Measurements from ENCODE around the gene C1QTNF8.

The C1QTNF8 gene

DNA sequence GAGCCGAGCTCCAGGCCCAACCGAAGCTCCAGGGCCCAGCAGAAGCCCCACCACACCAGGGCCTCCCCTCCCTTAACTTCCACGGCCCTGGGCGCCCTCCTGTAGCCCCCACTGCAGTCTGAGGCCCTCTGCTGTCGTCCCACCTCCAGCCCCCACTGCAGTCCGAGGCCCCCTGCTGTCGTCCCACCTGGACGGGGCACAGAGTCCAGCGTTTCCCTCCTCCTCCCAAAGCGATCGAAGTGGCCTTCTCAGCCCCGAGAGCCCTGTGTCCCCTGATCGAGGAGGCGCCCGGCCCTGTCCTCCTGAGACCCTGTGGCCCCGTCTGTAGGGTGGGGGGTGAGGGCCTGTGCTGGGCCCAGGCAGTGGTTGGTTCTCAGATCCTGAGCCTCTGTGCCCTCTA lies 31.1 kb upstream of the C1QTNF8 start:
- no peak for DNase-seq (ENCODE audit: low spot score)

DNA sequence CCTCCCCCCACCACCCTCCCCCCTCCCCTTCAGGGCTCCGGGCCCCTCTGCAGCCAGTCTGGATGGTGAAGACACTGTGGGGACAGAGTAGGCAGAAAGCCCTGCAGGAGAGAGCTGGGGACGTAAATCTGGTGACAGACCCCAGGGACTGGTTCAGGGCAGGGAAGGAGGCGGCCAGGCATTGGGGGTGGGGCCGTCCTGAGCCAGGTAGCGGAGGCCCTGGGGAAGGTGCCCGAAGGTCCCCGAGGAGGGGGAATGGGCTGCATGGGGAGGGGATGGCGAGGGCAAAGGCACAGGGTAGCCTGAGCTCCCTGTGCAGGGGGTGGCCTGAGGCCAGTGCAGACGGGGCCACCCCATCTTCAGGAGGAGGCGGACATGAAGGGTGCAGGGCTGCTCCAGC lies 30.5 kb upstream of the C1QTNF8 start:
- DNase-seq (ENCODE audit: low spot score), result no peak

DNA sequence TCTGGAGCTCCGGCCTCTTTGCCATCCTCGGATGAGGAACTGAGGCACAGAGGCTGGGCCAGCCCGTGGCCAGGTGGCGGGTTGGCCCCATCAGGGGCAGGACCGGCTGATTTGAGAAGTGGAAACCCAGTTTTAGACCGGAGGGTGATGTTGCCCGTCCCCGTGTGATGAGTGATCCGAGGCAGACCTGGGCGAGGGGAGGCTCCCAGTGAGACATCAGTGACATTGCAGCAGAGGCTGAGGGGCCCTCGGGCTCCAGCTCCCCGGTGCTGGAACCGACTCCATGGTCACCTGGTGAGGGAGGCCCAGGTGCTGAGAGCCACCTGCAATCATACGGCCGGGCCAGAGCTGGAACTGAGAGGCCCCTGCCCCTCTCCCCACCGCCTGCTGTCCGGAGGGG lies 30.0 kb upstream of the C1QTNF8 start:
- no peak for DNase-seq (ENCODE audit: low spot score)

GRCh38 chr16:1125471-1125870 lies 29.4 kb upstream of the C1QTNF8 start:
- DNase-seq (ENCODE audit: low spot score), result no peak

- no peak for DNase-seq (ENCODE audit: low spot score)
These were observed 28.8 kb upstream of the C1QTNF8 start for GRCh38 chr16:1124795-1125194.

GRCh38 chr16:1124291-1124690 lies 28.2 kb upstream of the C1QTNF8 start:
- no peak for DNase-seq (ENCODE audit: low spot score)

DNA sequence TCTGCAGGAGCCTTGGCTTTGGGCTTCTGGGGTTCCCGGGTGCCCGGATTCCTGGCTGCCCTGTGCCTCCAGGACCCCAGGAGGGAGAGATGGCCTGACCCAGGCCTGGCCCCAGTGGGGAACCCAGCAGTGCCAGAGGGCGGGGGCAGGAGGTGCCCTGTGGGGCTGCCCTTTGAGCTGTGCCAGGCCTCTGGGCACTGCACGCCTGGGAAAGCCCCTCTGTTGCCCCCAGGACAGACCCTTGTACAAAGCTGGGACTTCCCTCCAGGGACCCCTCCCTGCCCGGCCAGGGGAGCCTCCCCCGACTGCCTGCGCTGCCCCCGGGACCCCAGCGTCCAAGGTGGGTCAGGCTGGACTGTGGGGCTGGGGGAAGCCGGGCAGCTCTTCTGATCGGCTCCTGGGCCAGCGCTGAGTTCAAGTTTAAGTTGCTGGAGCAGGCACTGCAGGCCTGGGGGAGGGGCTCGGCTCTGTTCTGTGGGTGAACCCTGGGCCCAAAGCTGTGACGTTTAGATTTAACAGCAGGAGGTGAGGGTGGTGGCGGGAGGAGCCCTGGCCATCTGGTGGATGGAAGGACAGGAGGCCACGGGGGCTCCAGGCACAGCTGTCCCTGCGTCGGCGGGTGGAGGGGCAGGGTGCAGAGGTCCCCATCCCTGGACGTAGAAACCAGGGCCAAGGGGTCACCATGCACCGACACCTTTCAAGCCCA lies 27.6 kb upstream of the C1QTNF8 start:
- DNase-seq (ENCODE audit: low spot score), result no peak

GRCh38 chr16:1122398-1122765 lies 26.3 kb upstream of the C1QTNF8 start:
- DNase-seq (ENCODE audit: low spot score), result no peak

DNA sequence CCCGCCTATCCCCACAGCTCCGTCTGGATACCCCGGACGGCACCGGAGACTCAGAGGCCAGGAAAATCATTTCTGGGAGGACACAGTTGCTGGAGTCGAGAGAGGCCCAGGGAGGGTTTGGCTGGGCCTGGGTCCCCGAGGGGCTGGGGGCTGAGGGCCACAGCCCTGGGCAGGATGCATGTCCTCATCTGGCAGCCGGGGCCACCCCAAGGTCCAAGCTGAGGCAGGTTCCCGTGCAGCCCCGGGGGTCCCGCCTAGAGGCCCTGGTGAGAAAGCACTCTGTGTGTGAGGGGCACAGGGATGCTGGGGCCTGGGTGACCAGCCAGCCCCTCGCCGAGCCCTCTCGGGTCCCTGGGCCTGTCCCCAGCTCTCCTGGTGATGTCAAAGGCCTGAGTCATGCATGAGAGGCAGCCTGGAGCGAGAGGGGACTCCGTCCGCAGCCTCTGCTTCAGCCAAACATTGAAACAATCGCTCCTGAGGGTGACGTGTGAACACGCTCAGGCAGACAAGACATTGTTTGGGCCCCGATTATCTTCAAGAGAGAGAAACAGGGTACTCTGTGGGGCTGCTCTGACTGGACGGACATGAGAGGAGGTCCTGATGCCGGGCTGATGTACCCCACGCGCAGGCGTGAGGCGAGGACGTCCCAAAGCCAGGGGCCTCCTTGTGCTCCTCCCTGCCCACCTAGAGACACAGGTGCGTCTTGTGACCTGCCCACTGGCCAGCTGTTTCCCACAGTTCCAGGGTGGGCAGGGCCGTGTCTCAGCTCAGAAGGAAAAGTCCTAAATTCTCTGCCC lies 25.8 kb upstream of the C1QTNF8 start:
- no peak for DNase-seq (ENCODE audit: low spot score)

DNA sequence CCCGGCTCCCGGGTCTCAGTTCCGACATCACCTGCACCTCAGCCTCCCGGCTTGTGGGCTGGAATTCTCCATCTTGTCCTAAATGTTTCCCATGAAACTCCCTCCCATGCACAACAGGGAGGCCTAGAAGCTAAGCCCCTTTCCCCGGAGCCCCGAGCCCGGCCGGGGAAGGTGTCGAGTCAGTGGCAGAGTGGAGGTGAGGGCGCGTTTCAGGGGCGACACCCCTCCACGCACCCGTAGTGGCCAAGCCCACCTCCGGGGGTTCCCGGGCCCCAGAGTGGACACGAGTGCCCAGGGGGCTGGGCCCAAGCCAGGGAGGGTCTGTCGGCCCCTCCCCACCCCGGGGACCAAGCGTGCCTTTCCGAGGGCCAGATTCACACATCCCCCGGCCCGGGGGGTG lies 25.0 kb upstream of the C1QTNF8 start:
- DNase-seq (ENCODE audit: low spot score), result no peak

- DNase-seq (ENCODE audit: low spot score), result no peak
These were observed 24.5 kb upstream of the C1QTNF8 start for GRCh38 chr16:1120577-1120941.

DNA sequence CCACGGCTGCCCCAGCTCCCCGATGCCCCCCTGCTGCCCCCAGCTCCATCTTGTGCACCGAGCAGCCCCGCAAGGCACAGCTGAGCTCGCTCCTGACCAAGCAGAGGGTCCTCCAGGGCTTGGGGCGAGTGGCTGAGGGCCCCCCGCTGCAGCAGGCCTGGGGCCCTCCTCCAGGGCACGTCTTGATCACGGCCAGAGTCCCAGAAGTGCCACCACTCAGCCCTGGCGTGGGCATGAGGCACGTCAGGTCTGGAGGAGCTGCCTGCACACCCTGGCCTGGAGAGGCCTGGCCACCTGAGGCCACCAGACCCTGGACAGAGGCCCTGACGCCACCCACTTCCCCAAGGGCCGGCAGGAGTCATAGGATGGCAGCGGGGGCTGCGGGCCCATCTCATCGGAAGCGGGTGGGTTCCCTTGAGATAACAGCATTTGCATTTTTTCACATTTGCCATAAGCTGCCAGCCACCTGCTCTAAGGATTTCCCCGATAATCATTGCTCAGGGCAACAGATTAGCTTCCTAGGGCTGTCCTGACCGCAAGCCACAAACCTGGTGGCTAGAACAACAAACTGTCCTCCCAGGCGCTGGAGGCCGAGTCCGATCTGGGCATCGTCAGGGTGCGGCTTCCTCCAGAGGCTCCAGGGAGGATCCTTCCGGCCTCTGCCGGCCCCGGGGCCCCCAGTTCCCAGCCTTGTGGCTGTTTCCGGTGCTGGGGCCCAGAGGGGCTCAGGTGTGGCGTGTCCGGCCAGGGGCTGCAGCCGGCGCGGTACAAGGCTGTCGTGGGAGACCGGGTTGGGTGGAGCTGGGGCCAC lies 23.9 kb upstream of the C1QTNF8 start:
- no peak for DNase-seq (ENCODE audit: low spot score)

GRCh38 chr16:1119129-1119528 lies 23.1 kb upstream of the C1QTNF8 start:
- DNase-seq (ENCODE audit: low spot score), result no peak

DNA sequence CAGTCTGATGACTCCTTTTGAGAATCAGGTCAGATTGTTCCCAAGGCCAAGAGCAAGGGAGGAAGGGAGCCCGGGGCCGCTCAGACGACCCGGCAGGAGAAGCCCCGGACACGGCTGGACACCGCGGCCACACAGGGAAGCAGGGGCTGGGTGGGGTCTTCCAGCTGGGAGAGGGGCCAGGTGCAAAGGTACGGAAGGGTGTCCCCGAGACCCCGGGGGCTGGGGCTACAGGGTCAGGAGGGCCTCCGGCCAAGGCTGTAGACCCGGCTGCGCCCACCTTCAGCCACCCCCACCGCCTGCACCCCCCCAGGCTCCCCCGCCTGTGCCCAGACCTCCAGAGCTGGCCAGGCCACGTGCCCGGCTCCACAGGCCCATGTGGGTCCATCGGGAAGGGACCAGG lies 21.9 kb upstream of the C1QTNF8 start:
- DNase-seq (ENCODE audit: low spot score), result no peak

DNA sequence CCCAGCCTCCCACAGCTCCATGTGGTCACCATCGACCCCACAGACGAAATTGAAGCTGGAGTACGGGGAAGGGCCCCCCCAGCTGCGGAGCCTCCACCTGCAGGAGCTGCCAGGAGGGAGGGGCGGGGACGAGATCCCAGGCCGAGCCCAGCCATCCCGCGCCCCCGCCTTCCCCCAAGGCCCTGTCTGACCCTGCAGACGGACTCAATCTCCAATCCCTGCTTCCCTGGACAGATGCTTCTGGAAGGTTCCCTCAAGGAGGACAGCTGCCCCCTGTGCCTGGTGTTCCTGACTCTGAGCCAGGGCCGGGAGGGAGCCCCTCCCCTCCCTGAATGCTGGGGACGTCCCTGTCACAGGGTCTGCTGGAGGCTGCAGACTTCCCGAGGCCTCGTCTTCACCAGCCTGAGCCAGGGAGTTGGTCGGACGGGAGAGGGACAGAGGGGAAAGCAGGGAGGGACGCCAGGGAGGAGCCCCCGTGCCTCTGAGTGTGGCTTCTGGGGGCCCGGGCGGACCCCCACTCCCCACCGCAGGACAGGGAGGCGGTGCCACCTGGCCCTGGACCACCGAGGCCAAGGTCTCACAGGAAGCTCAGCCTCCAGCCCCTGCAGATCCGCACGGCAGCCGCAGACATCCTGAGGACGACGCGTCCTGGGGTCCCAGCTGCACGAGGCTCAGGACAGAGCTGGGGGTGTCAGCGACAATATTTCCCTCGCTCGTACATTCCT lies 21.3 kb upstream of the C1QTNF8 start:
- DNase-seq (ENCODE audit: low spot score), result no peak

GRCh38 chr16:1116693-1117077 lies 20.6 kb upstream of the C1QTNF8 start:
- no peak for DNase-seq (ENCODE audit: low spot score)

- DNase-seq (ENCODE audit: low spot score), result no peak
These were observed 18.0 kb upstream of the C1QTNF8 start for GRCh38 chr16:1113889-1114526.

GRCh38 chr16:1113489-1113888 lies 17.4 kb upstream of the C1QTNF8 start:
- DNase-seq (ENCODE audit: low spot score), result no peak

GRCh38 chr16:1112506-1113184 lies 16.6 kb upstream of the C1QTNF8 start:
- no peak for DNase-seq (ENCODE audit: low spot score)

GRCh38 chr16:1109648-1110047 lies 13.6 kb upstream of the C1QTNF8 start:
- no peak for DNase-seq (ENCODE audit: low spot score)
